Fibroblast of the aortic adventitia (primary cell): ENCODE measurements around the gene DOCK2. TPM values are rescaled to one million over a fixed set of nuclear protein-coding genes. Genes with fewer than 3 reads are reported as not detected.

ENCODE experiments used
- DNase-seq: peaks from one replicate; pipeline ENCODE4 v3.0.0-alpha.2; 2010; ENCODE audit warnings: low read depth
- H3K4me3 ChIP-seq: 2 replicates; pipeline ENCODE4 v1.5.1; 2011; ENCODE audit warnings: low read depth, mild to moderate bottlenecking, control low read depth, low read length, moderate library complexity
- total RNA-seq: library from RNA; depleted of rRNA; stranded (reverse); fragments of >200 nt; gene quantifications from 2 replicates; pipeline ENCODE4 v1.2.3, GENCODE V29; 2012; ENCODE audit warnings: low replicate concordance
- TF ChIP-seq, protein P1 (sequence below): IDR thresholded peaks from 2 replicates; pipeline ENCODE4 v1.5.1; 2011; ENCODE audit warnings: mild to moderate bottlenecking, low read length, control low read depth, inconsistent platforms; ENCODE audit not compliant: insufficient read depth

Gene DOCK2
- total RNA-seq, 1 donor, result 4.6 TPM

DNA sequence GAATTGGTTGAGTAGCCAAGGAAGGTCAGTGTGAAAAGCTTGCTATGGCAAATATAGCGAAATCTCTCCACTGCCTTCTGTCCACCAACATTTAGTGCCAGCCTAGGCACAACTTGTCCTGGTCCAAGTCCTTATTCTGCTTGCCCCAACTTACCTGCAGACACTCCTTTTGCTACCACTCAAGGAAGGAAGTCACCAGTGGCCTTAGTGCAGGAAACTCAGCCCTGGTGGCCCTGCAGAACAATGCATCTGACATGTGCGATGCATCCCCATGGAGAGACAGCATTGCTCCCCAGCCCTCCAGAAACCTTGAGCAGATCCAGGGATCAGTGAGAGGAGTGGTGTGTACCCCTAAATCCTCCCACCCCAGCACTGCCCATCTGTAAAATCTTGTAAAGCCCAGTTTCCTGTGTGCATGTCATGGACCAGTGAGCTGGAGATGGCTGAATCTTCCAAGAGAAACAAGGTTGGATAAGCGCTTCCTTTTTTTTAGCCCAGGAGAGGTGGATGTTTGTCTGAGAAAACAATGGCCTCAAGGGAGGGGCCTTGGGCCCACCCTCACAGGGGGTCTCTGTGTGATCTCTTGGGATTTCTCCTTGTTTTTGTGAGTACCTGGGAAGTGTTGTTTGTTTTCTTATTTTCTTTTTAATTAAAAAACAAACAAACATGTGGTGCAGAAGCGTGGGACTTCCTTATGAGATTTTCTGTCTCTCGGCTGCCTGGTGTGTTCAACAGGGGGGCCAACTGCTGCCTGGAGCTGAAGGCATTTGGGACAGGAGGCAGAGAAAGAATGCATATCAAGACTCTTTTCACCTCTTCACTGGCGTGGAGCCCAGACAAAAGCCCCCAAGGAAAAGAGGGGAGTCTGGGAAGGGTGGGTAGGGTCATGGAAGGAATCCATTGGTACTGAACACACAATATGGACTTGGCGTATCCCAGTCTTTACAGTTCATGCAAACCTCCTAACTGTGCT, 472.3 kb downstream of the DOCK2 start:
- DNase-seq, result no peak
- no peak overlapping the region for H3K4me3 ChIP-seq
- TF ChIP-seq, protein P1, sequence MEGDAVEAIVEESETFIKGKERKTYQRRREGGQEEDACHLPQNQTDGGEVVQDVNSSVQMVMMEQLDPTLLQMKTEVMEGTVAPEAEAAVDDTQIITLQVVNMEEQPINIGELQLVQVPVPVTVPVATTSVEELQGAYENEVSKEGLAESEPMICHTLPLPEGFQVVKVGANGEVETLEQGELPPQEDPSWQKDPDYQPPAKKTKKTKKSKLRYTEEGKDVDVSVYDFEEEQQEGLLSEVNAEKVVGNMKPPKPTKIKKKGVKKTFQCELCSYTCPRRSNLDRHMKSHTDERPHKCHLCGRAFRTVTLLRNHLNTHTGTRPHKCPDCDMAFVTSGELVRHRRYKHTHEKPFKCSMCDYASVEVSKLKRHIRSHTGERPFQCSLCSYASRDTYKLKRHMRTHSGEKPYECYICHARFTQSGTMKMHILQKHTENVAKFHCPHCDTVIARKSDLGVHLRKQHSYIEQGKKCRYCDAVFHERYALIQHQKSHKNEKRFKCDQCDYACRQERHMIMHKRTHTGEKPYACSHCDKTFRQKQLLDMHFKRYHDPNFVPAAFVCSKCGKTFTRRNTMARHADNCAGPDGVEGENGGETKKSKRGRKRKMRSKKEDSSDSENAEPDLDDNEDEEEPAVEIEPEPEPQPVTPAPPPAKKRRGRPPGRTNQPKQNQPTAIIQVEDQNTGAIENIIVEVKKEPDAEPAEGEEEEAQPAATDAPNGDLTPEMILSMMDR, result no peak

GRCh38 chr5:170110403-170111087, 473.5 kb downstream of the DOCK2 start:
- H3K4me3 ChIP-seq, result no peak overlapping the region
- DNase-seq, result no peak
- TF ChIP-seq, protein P1, result no peak

DNA sequence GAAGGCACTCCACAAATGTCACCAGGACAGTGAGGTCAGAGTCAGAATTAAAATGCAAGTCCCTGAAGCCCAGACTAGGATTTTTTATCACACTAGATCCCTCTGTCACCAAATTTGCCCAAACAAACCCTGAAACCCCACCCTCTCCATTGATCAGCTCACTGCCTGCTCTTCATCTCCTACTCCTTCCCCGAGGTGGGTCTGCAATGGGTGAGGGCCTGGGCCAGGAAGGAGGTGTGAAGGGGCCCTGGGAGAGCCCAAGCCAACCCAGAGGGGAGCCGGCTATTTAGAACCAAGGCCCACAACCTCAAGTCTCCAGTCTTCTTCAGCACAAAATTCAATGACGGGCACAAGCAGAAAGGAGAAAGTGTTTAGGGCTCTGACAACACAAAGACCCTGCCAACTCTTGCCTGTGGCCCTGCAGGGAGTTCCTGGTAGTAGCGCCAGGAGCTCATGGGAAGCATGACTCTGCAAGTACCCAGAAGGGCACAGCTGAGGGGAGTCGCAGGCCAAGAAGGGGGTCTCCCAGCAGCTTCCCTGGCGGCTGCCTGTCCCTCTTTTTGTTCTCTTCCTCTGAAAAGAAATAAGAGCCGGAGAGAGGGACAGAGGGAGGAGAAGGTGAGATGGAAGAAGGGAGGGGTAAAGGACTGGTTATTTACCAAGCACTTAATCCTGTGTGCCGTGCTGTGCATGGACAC, 474.2 kb downstream of the DOCK2 start:
- TF ChIP-seq, protein P1, result no peak
- no peak for DNase-seq
- H3K4me3 ChIP-seq, result no peak overlapping the region

- DNase-seq, result no peak
- H3K4me3 ChIP-seq, result no peak overlapping the region
- TF ChIP-seq, protein P1, result no peak
Measured at GRCh38 chr5:170112876-170113521, 475.9 kb downstream of the DOCK2 start.

DNA sequence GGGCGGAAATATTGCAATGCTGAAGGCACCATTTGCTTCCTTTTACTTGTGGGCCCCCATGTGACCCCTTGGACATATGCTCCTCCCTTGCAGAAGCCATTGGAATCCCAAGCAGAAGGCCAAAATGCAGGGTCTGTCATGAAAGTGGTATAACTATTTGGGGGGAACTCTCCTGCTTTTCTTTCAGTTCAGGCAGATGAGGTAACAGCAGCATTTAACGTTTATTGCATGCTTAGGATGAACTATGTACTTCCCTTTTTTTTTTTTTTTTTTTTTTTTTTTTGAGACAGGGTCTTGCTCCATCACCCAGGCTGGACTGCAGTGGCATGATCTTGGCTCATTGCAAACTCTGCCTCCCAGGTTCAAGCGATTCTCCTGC, 476.4 kb downstream of the DOCK2 start:
- DNase-seq, result no peak
- no peak overlapping the region for H3K4me3 ChIP-seq
- TF ChIP-seq, protein P1, result no peak

GRCh38 chr5:170114271-170114670, 477.2 kb downstream of the DOCK2 start:
- TF ChIP-seq, protein P1, result no peak
- no peak for DNase-seq
- H3K4me3 ChIP-seq, result no peak overlapping the region
